ENCODE results near the gene USPL1. TPM values are rescaled to one million over a fixed set of nuclear protein-coding genes. Genes with fewer than 3 reads are reported as not detected.

USPL1 gene
- 9.2 and 11.0 TPM in 2 replicates for total RNA-seq

DNA sequence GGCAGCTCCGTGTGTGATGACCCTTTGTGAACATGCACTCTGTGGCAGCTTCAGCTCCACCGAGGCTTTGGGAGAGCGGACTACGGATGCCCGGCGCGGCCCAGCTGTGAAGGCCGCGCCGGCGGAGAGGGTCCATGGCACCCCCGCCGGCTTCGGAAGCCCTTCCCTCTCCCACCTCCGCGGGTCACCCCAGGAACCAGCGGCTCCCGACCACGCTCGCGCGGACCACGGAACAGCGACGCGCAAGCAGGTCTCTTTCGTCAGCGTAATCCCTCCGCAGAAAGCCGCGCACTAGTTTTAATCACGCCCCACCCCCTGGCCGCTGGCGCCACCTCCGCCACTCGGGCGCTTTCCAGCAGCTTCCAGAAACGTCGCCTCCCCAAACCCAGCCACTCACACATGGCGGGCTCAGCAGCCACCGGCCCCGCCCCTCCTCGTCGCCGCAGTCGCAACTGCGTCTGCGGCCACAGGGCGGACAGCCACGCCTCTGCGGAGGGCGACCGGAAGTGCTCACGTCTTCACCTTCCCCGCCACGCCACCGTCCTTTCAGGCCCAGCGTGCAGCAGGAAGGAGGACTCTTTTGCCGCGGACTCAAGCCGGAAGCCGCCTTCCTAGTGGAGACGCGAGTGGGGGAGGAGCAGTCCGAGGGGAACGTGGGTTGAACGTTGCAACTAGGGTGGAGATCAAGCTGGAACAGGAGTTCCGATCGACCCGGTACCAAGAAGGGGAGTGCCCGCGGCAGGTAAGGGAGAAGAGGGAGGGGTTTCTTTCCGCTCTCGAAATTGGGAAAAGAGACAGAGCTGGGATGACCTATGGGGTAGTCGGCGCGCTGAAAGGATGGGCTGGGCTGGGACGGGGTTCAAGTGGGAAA is at the start of gene USPL1:
Gene USPL1 (plus strand): TSS at position 606 of the 871 bp plus-strand sequence. CDS start 3,221 bp downstream, outside the sequence.

Other genes starting within 250 kb of the USPL1 start
- gene UBE2L5, start 195.4 kb upstream of the USPL1 start, total RNA-seq, result not detected in 2 replicates
- gene HMGB1, start 152.0 kb upstream of the USPL1 start, total RNA-seq, result 438 and 728 TPM in 2 replicates
- not detected in 2 replicates for gene ALOX5AP, start 117.6 kb downstream of the USPL1 start, total RNA-seq

All from myometrial cell (primary cell).